WTC11 (cell line): ENCODE measurements around the gene NPAT. TPM values are rescaled to one million over a fixed set of nuclear protein-coding genes. Genes with fewer than 3 reads are reported as not detected.

Source experiments
- ATAC-seq: fragments of 200-7000 bp; cut with Tn5 transposase; 2 replicates; pipeline ENCODE4 v1.10.0; 2021; ENCODE audit warnings: mild to moderate bottlenecking, moderate library complexity
- CTCF ChIA-PET: fragments of 300-600 bp; sonication (Branson Sonifier 250); formaldehyde crosslinking; loops from one replicate; lab custom pipeline; 2021; ENCODE audit warnings: antibody characterized with exemption; lab: Charles Lee
- POLR2A ChIA-PET: fragments of 350-600 bp; sonication (Branson Sonifier 250); formaldehyde crosslinking; loops from one replicate; lab custom pipeline; 2021; ENCODE audit warnings: antibody characterized with exemption; lab: Charles Lee
- DNase-seq: peaks from one replicate; pipeline ENCODE4 v3.0.0; 2021; ENCODE audit warnings: low spot score
- H3K27ac Mint-ChIP-seq: 2 replicates; pipeline ENCODE4 v1.8.0; 2021; ENCODE audit warnings: mixed read lengths
- H3K27me3 Mint-ChIP-seq: 2 replicates; pipeline ENCODE4 v1.8.0; 2021; ENCODE audit warnings: low read depth, mild to moderate bottlenecking, moderate library complexity, mixed read lengths
- H3K36me3 Mint-ChIP-seq: 2 replicates; pipeline ENCODE4 v1.8.0; 2021; ENCODE audit warnings: mixed read lengths
- H3K4me1 Mint-ChIP-seq: 2 replicates; pipeline ENCODE4 v1.8.0; 2022; ENCODE audit warnings: mixed read lengths
- H3K4me3 Mint-ChIP-seq: 2 replicates; pipeline ENCODE4 v1.8.0; 2021; ENCODE audit warnings: mild to moderate bottlenecking, moderate library complexity, mixed read lengths
- H3K9me3 Mint-ChIP-seq: 2 replicates; pipeline ENCODE4 v1.8.0; 2021; ENCODE audit warnings: mixed read lengths
- ATF1 ChIP-seq: sonication (generic); formaldehyde crosslinking; IDR thresholded peaks from 2 replicates; pipeline ENCODE4 v1.8.1; 2023; ENCODE audit warnings: mild to moderate bottlenecking, moderate library complexity, missing genetic modification reagents
- CBFB ChIP-seq: sonication (generic); formaldehyde crosslinking; IDR thresholded peaks from 2 replicates; pipeline ENCODE4 v1.8.1; 2022; ENCODE audit warnings: mild to moderate bottlenecking, low read depth, missing genetic modification reagents
- EMX1 ChIP-seq: fragments of 250-450 bp; sonication (Bioruptor Pico); IDR thresholded peaks from 2 replicates; pipeline ENCODE4 v1.8.0; 2021; ENCODE audit warnings: mild to moderate bottlenecking
- ESRRA ChIP-seq: sonication (generic); formaldehyde crosslinking; IDR thresholded peaks from 2 replicates; pipeline ENCODE4 v1.8.1; 2022; ENCODE audit warnings: mild to moderate bottlenecking, missing genetic modification reagents, borderline replicate concordance
- FOXJ3 ChIP-seq: sonication (generic); formaldehyde crosslinking; IDR thresholded peaks from 2 replicates; pipeline ENCODE4 v1.9.0; 2021; ENCODE audit warnings: missing genetic modification reagents, mild to moderate bottlenecking, borderline replicate concordance
- FOXP1 ChIP-seq: sonication (generic); formaldehyde crosslinking; IDR thresholded peaks from 2 replicates; pipeline ENCODE4 v1.8.0; 2022; ENCODE audit warnings: missing genetic modification reagents, mild to moderate bottlenecking, moderate library complexity, borderline replicate concordance
- KAT7 ChIP-seq: sonication (generic); formaldehyde crosslinking; IDR thresholded peaks from 2 replicates; pipeline ENCODE4 v1.8.1; 2023; ENCODE audit warnings: missing genetic modification reagents, mild to moderate bottlenecking, borderline replicate concordance
- NFYB ChIP-seq: sonication (generic); formaldehyde crosslinking; conservative IDR thresholded peaks from 2 replicates; pipeline ENCODE4 v1.8.0; 2022; ENCODE audit warnings: low read depth, missing genetic modification reagents
- OVOL2 ChIP-seq: fragments of 250-450 bp; sonication (Bioruptor Pico); IDR thresholded peaks from 2 replicates; pipeline ENCODE4 v1.9.0; 2021; ENCODE audit warnings: mild to moderate bottlenecking, borderline replicate concordance
- PRRX2 ChIP-seq: fragments of 250-450 bp; sonication (Bioruptor Pico); IDR thresholded peaks from 2 replicates; pipeline ENCODE4 v1.8.0; 2021; ENCODE audit warnings: mild to moderate bottlenecking
- TEAD4 ChIP-seq: sonication (generic); formaldehyde crosslinking; IDR thresholded peaks from 2 replicates; pipeline ENCODE4 v1.8.0; 2022; ENCODE audit warnings: mild to moderate bottlenecking, missing genetic modification reagents
- ZNF219 ChIP-seq: sonication (generic); formaldehyde crosslinking; IDR thresholded peaks from 2 replicates; pipeline ENCODE4 v1.8.0; 2023; ENCODE audit warnings: missing genetic modification reagents, mild to moderate bottlenecking, borderline replicate concordance
- total RNA-seq: library from RNA; stranded (reverse); gene quantifications from 3 replicates; pipeline ENCODE4 v1.2.3, GENCODE V29; 2021
- TF ChIP-seq, protein P1 (sequence below): fragments of 250-450 bp; sonication (Bioruptor Pico); IDR thresholded peaks from 2 replicates; pipeline ENCODE4 v1.9.0; 2021; ENCODE audit warnings: mild to moderate bottlenecking
- TF ChIP-seq, protein P2 (sequence below): sonication (generic); formaldehyde crosslinking; IDR thresholded peaks from 2 replicates; pipeline ENCODE4 v1.8.1; 2023; ENCODE audit warnings: mild to moderate bottlenecking, missing genetic modification reagents
- TF ChIP-seq, protein P3 (sequence below): sonication (generic); formaldehyde crosslinking; IDR thresholded peaks from 2 replicates; pipeline ENCODE4 v1.8.0; 2022; ENCODE audit warnings: mild to moderate bottlenecking, missing genetic modification reagents
- TF ChIP-seq, protein P4 (sequence below): sonication (generic); formaldehyde crosslinking; IDR thresholded peaks from 2 replicates; pipeline ENCODE4 v1.8.1; 2022; ENCODE audit warnings: missing genetic modification reagents, borderline replicate concordance
- TF ChIP-seq, protein P5 (sequence below): fragments of 250-450 bp; sonication (Bioruptor Pico); IDR thresholded peaks from 2 replicates; pipeline ENCODE4 v2.1.2; 2022; ENCODE audit warnings: mild to moderate bottlenecking, moderate library complexity
- TF ChIP-seq, protein P6 (sequence below): sonication (generic); formaldehyde crosslinking; IDR thresholded peaks from 2 replicates; pipeline ENCODE4 v1.8.1; 2022; ENCODE audit warnings: low read depth, missing genetic modification reagents, borderline replicate concordance
- TF ChIP-seq, protein P7 (sequence below): sonication (generic); formaldehyde crosslinking; IDR thresholded peaks from 2 replicates; pipeline ENCODE4 v1.8.1; 2023; ENCODE audit warnings: mild to moderate bottlenecking, missing genetic modification reagents, moderate library complexity

Gene NPAT
- total RNA-seq, 1 experiment from 2014 or later, result 17.2 TPM

DNA sequence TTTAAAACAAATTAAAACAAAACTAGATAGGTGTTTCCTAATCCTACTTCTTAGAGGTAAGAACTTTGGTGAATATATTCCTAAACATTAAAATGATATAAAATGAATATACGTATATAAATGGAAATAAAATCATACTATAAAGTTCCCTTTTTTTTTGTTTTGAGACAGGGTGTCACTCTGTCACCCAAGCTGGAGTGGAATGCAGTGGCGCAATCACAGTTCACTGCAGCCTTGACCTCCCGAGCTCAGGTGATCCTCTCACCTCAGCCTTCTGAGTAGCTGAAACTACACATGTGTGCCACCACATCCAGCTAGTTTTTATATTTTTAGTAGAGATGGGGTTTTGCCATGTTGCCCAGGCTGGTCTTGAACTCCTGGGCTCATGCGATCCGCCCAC is 44.9 kb downstream of the NPAT start:
- ATAC-seq, result no peak
- H3K36me3 Mint-ChIP-seq, result peaks cover 64% of the 10 kb centered on the region
- CTCF ChIA-PET, result no interaction called here
- TF ChIP-seq, protein P1, sequence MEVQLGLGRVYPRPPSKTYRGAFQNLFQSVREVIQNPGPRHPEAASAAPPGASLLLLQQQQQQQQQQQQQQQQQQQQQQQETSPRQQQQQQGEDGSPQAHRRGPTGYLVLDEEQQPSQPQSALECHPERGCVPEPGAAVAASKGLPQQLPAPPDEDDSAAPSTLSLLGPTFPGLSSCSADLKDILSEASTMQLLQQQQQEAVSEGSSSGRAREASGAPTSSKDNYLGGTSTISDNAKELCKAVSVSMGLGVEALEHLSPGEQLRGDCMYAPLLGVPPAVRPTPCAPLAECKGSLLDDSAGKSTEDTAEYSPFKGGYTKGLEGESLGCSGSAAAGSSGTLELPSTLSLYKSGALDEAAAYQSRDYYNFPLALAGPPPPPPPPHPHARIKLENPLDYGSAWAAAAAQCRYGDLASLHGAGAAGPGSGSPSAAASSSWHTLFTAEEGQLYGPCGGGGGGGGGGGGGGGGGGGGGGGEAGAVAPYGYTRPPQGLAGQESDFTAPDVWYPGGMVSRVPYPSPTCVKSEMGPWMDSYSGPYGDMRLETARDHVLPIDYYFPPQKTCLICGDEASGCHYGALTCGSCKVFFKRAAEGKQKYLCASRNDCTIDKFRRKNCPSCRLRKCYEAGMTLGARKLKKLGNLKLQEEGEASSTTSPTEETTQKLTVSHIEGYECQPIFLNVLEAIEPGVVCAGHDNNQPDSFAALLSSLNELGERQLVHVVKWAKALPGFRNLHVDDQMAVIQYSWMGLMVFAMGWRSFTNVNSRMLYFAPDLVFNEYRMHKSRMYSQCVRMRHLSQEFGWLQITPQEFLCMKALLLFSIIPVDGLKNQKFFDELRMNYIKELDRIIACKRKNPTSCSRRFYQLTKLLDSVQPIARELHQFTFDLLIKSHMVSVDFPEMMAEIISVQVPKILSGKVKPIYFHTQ (CRISPR knock-in tag), result no peak
- TF ChIP-seq NFYB, result no peak
- no peak for TF ChIP-seq PRRX2
- TF ChIP-seq ZNF219 (CRISPR knock-in tag), result no peak
- no peak for TF ChIP-seq ESRRA (CRISPR knock-in tag)
- TF ChIP-seq, protein P2, sequence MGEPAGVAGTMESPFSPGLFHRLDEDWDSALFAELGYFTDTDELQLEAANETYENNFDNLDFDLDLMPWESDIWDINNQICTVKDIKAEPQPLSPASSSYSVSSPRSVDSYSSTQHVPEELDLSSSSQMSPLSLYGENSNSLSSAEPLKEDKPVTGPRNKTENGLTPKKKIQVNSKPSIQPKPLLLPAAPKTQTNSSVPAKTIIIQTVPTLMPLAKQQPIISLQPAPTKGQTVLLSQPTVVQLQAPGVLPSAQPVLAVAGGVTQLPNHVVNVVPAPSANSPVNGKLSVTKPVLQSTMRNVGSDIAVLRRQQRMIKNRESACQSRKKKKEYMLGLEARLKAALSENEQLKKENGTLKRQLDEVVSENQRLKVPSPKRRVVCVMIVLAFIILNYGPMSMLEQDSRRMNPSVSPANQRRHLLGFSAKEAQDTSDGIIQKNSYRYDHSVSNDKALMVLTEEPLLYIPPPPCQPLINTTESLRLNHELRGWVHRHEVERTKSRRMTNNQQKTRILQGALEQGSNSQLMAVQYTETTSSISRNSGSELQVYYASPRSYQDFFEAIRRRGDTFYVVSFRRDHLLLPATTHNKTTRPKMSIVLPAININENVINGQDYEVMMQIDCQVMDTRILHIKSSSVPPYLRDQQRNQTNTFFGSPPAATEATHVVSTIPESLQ, result no peak
- TF ChIP-seq, protein P3, sequence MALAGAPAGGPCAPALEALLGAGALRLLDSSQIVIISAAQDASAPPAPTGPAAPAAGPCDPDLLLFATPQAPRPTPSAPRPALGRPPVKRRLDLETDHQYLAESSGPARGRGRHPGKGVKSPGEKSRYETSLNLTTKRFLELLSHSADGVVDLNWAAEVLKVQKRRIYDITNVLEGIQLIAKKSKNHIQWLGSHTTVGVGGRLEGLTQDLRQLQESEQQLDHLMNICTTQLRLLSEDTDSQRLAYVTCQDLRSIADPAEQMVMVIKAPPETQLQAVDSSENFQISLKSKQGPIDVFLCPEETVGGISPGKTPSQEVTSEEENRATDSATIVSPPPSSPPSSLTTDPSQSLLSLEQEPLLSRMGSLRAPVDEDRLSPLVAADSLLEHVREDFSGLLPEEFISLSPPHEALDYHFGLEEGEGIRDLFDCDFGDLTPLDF (CRISPR knock-in tag), result no peak
- TF ChIP-seq, protein P4, sequence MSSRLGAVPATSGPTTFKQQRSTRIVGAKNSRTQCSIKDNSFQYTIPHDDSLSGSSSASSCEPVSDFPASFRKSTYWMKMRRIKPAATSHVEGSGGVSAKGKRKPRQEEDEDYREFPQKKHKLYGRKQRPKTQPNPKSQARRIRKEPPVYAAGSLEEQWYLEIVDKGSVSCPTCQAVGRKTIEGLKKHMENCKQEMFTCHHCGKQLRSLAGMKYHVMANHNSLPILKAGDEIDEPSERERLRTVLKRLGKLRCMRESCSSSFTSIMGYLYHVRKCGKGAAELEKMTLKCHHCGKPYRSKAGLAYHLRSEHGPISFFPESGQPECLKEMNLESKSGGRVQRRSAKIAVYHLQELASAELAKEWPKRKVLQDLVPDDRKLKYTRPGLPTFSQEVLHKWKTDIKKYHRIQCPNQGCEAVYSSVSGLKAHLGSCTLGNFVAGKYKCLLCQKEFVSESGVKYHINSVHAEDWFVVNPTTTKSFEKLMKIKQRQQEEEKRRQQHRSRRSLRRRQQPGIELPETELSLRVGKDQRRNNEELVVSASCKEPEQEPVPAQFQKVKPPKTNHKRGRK (CRISPR knock-in tag), result no peak
- TF ChIP-seq ATF1 (CRISPR knock-in tag), result no peak
- TF ChIP-seq OVOL2 (CRISPR knock-in tag), result no peak
- no peak for TF ChIP-seq TEAD4 (CRISPR knock-in tag)
- no peak for TF ChIP-seq FOXJ3 (CRISPR knock-in tag)
- no peak for TF ChIP-seq KAT7
- TF ChIP-seq, protein P5, sequence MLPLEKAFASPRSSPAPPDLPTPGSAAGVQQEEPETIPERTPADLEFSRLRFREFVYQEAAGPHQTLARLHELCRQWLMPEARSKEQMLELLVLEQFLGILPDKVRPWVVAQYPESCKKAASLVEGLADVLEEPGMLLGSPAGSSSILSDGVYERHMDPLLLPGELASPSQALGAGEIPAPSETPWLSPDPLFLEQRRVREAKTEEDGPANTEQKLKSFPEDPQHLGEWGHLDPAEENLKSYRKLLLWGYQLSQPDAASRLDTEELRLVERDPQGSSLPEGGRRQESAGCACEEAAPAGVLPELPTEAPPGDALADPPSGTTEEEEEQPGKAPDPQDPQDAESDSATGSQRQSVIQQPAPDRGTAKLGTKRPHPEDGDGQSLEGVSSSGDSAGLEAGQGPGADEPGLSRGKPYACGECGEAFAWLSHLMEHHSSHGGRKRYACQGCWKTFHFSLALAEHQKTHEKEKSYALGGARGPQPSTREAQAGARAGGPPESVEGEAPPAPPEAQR (CRISPR knock-in tag), result no peak
- no peak for TF ChIP-seq FOXP1 (CRISPR knock-in tag)
- TF ChIP-seq, protein P6, sequence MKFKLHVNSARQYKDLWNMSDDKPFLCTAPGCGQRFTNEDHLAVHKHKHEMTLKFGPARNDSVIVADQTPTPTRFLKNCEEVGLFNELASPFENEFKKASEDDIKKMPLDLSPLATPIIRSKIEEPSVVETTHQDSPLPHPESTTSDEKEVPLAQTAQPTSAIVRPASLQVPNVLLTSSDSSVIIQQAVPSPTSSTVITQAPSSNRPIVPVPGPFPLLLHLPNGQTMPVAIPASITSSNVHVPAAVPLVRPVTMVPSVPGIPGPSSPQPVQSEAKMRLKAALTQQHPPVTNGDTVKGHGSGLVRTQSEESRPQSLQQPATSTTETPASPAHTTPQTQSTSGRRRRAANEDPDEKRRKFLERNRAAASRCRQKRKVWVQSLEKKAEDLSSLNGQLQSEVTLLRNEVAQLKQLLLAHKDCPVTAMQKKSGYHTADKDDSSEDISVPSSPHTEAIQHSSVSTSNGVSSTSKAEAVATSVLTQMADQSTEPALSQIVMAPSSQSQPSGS, result no peak
- TF ChIP-seq, protein P7, sequence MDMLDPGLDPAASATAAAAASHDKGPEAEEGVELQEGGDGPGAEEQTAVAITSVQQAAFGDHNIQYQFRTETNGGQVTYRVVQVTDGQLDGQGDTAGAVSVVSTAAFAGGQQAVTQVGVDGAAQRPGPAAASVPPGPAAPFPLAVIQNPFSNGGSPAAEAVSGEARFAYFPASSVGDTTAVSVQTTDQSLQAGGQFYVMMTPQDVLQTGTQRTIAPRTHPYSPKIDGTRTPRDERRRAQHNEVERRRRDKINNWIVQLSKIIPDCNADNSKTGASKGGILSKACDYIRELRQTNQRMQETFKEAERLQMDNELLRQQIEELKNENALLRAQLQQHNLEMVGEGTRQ, result no peak
- no peak for TF ChIP-seq EMX1 (CRISPR knock-in tag)
- no peak for TF ChIP-seq CBFB (CRISPR knock-in tag)
- TF ChIP-seq, all 79 proteins: peak for 0
- no peaks in the 10 kb centered on the region for H3K27me3 Mint-ChIP-seq
- H3K4me1 Mint-ChIP-seq, result no peaks in the 10 kb centered on the region
- no peak overlapping the region for H3K4me3 Mint-ChIP-seq
- POLR2A ChIA-PET, result no interaction called here
- no peak overlapping the region for H3K27ac Mint-ChIP-seq
- no peaks in the 10 kb centered on the region for H3K9me3 Mint-ChIP-seq
- DNase-seq, result no peak
